ENCODE data around the gene ADSS1. TPM values are rescaled to one million over a fixed set of nuclear protein-coding genes. Genes with fewer than 3 reads are reported as not detected.
"Not testable (repeated sequence)": the region's sequence is repeated elsewhere in the genome, so short reads cannot be mapped to it uniquely, and the experiment has no call there.

Gene ADSS1
- total RNA-seq, 1 donor from 2014 or later, result 191 TPM

- DNase-seq (ENCODE audit: missing footprints), result no peak
Observed at GRCh38 chr14:104739546-104740516, 15.8 kb downstream of the ADSS1 start.

GRCh38 chr14:104741108-104741802, 17.2 kb downstream of the ADSS1 start:
- ATAC-seq (no peak), DNase-seq (ENCODE audit: missing footprints) (peak; percentile 59)
- intact Hi-C loops (cut with DNase I), result no loop called here

More at GRCh38 chr14:104739546-104740516, 15.8 kb downstream of the ADSS1 start:
- ATAC-seq, result no peak
- intact Hi-C loops (cut with DNase I), result no loop called here

- DNase-seq (ENCODE audit: missing footprints) (peak; percentile 57), ATAC-seq (no peak)
- intact Hi-C loops (cut with DNase I), result no loop called here
Observed at GRCh38 chr14:104741803-104742251, 17.8 kb downstream of the ADSS1 start.

- ATAC-seq, result no peak
- intact Hi-C loops (cut with DNase I), result no loop called here
- peak; percentile 66 for DNase-seq (ENCODE audit: missing footprints)
Observed at GRCh38 chr14:104742586-104743455, 18.8 kb downstream of the ADSS1 start.

GRCh38 chr14:104743461-104744380, 19.7 kb downstream of the ADSS1 start:
- no peak for ATAC-seq
- DNase-seq (ENCODE audit: missing footprints), result peak; percentile 67
- intact Hi-C loops (cut with DNase I), result no loop called here

- peak; percentile 66 for DNase-seq (ENCODE audit: missing footprints)
- no peak for ATAC-seq
- intact Hi-C loops (cut with DNase I), result no loop called here
Observed at GRCh38 chr14:104744484-104744883, 20.5 kb downstream of the ADSS1 start.

- DNase-seq (ENCODE audit: missing footprints), result peak; percentile 45
- intact Hi-C loops (cut with DNase I), result no loop called here
- no peak for ATAC-seq
Observed at GRCh38 chr14:104745431-104745830, 21.4 kb downstream of the ADSS1 start.

- DNase-seq (ENCODE audit: missing footprints) (peak; percentile 60), ATAC-seq (no peak)
- intact Hi-C loops (cut with DNase I), result no loop called here
Observed at GRCh38 chr14:104746071-104746545, 22.1 kb downstream of the ADSS1 start.

- intact Hi-C loops (cut with DNase I), result no loop called here
- peak; percentile 34 for ATAC-seq
- DNase-seq (ENCODE audit: missing footprints), result peak; percentile 72
Observed at GRCh38 chr14:104746934-104747481, 23.0 kb downstream of the ADSS1 start.

- DNase-seq (ENCODE audit: missing footprints), result peak; percentile 53
- intact Hi-C loops (cut with DNase I), result no loop called here
- no peak for ATAC-seq
Observed at GRCh38 chr14:104747876-104748275, 23.8 kb downstream of the ADSS1 start.

- intact Hi-C loops (cut with DNase I), result no loop called here
- ATAC-seq (no peak), DNase-seq (ENCODE audit: missing footprints) (peak; percentile 62)
Observed at GRCh38 chr14:104749111-104749649, 25.2 kb downstream of the ADSS1 start.

GRCh38 chr14:104750056-104750752, 26.2 kb downstream of the ADSS1 start:
- intact Hi-C loops (cut with DNase I), result loop anchor here (5.0 kb wide), 1 partner anchor 47 kb away; the partner anchor contains the start of gene AKT1
- no peak for ATAC-seq
- DNase-seq (ENCODE audit: missing footprints), result peak; percentile 56

GRCh38 chr14:104750753-104751057, 26.7 kb downstream of the ADSS1 start:
- DNase-seq (ENCODE audit: missing footprints); ATAC-seq: not testable (repeated sequence)
- intact Hi-C loops (cut with DNase I), result loop anchor here (5.0 kb wide), 1 partner anchor 47 kb away; the partner anchor contains the start of gene AKT1

GRCh38 chr14:104751539-104752422, 27.8 kb downstream of the ADSS1 start:
- intact Hi-C loops (cut with DNase I), result loop anchor here (2.0 to 5.0 kb wide), 2 partner anchors 27 to 46 kb away; partner anchors contain the start of genes ADSS1 and AKT1
- ATAC-seq (no peak), DNase-seq (ENCODE audit: missing footprints) (no peak)

- ATAC-seq, result no peak
- DNase-seq (ENCODE audit: missing footprints), result no peak
- intact Hi-C loops (cut with DNase I), result loop anchor here (2.0 to 5.0 kb wide), 2 partner anchors 28 to 45 kb away; partner anchors contain the start of genes ADSS1 and AKT1
Observed at GRCh38 chr14:104752423-104752734, 28.4 kb downstream of the ADSS1 start.

Measured in Right ventricle myocardium inferior (tissue), 1 donor.